D721Med (cell line): ENCODE measurements around the gene BPIFB6.

ENCODE experiments used
- DNase-seq: peaks from one replicate; pipeline ENCODE4 v3.0.0; 2011; ENCODE audit warnings: low spot score; ENCODE audit not compliant: insufficient read length
- FAIRE-seq: peaks from 2 replicates; lab custom pipeline; 2011; peaks lifted over from hg19 to GRCh38; lab: Jason Lieb, UNC
- TF ChIP-seq, protein P1 (sequence below): IDR thresholded peaks from 2 replicates; pipeline ENCODE4 v1.5.1; 2012; ENCODE audit warnings: mild to moderate bottlenecking, control low read depth; ENCODE audit not compliant: insufficient read depth; ENCODE audit errors: missing control alignments

BPIFB6 gene

DNA sequence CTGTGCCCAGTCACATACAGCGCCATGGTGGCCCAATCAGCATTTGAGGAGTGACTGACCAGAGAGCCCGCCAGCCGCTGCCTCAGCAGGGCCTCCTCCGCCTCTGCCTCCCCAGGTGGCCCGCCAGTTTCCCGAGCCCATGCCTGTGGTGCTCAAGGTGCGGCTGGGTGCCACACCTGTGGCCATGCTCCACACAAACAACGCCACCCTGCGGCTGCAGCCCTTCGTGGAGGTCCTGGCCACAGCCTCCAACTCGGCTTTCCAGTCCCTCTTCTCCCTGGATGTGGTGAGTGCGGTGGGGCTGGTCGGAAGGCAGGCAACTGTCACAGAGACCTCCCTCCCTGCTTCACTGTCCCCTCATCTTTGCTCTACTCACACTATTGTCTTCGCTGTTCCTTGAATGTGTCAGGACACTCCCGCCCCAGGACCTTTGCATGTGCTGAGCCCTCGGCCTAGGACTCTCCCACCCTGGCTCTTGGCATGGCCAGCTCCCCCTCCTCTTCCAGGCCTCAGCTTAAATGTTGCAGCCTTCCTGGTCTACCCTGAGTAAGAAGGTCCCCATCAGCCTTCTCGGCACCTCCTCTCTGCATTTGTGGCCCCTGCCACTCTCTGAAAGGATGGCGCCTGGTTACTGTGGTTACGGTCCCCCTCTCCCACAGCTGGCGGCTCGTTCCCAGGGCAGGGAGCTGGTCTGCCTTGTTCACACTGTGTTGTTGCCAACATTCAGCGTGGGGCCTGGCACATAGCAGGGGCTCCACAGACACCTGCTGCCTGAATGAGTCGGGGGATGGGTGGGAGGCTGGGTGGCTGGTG is 11.8 kb upstream of the BPIFB6 start:
- DNase-seq (no peak), FAIRE-seq (no peak)
- TF ChIP-seq, protein P1, sequence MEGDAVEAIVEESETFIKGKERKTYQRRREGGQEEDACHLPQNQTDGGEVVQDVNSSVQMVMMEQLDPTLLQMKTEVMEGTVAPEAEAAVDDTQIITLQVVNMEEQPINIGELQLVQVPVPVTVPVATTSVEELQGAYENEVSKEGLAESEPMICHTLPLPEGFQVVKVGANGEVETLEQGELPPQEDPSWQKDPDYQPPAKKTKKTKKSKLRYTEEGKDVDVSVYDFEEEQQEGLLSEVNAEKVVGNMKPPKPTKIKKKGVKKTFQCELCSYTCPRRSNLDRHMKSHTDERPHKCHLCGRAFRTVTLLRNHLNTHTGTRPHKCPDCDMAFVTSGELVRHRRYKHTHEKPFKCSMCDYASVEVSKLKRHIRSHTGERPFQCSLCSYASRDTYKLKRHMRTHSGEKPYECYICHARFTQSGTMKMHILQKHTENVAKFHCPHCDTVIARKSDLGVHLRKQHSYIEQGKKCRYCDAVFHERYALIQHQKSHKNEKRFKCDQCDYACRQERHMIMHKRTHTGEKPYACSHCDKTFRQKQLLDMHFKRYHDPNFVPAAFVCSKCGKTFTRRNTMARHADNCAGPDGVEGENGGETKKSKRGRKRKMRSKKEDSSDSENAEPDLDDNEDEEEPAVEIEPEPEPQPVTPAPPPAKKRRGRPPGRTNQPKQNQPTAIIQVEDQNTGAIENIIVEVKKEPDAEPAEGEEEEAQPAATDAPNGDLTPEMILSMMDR, result no peak

DNA sequence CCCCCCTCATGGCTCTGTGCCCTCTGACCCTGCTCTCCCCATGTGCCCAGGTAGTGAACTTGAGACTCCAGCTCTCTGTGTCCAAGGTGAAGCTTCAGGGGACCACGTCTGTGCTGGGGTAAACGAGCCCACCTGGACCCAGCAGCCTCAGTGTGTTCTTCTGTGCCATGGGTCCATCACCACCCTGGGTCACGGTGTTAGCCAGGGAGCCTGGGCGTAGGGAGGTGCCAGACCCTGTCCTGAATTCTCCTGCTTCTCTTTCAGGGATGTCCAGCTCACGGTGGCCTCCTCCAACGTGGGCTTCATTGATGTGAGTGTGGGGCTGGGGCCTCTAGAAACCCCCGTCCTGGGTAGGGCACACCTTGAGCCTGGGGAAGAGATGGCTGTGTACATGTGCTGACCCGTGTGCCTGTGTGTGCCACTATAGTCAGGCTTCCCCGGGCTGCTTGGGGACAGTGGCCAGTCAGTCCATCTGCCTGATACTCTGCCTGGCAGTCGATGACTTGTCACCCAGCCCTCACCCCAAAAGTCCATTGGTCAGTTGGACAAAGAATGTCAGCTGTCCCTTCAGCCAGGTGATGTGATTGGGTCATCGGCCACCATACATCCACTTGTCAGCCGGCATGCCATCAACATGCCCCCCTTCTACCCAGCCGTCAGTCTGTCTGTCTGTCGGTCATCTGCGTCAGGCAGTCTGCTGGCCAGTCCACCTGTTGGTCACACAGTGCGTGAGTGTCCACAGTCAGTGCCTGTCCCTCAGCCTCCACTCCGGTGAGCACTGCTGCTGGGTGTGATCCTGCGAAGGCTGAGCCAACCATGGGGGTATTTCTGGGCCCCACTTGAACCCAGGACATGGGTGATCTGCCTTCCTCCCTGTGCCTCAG is 10.9 kb upstream of the BPIFB6 start:
- DNase-seq (no peak), FAIRE-seq (no peak)
- TF ChIP-seq, protein P1, result no peak

DNA sequence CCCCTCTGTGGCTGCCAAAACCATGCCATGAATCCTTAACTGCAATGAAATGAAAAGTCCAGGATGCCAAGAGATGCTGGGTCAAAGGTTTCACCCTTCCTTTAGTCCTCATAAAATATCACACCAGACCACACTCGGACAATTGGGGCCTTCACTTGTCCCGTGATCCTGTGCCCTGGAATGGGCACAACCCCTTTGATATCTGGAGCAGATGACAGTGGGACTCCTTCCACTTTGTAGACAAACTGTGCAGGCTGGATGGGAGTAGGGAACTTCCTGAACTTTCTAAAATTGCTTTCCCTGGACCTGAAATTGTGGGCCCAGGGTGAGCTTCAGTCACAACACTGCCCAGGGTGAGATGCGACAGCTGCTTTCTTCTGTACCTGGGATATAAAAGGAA is 9.6 kb upstream of the BPIFB6 start:
- TF ChIP-seq, protein P1, result no peak
- no peak for FAIRE-seq

DNA sequence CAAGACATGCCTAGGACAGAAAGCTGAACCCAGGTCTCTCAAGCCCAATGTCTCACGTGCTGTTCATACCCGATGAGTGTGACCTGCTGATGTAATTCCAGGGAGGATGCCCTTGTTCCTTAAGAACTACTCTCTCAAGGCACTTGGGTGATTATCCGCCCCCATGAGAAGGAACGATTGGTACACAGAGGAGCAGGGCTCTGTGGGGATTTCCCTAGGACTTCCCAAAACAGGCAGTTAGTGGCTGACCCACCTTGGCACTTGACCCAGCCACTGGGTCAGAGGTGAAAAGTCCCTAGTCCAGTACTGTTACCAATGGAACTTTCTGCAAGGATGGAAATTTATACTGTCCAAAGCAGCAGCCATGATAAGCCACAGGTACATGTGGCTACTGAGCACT is 9.2 kb upstream of the BPIFB6 start:
- TF ChIP-seq, protein P1, result no peak
- DNase-seq, result no peak
- no peak for FAIRE-seq

More for the DNA sequence above, 9.6 kb upstream of the BPIFB6 start:
- DNase-seq, result no peak

DNA sequence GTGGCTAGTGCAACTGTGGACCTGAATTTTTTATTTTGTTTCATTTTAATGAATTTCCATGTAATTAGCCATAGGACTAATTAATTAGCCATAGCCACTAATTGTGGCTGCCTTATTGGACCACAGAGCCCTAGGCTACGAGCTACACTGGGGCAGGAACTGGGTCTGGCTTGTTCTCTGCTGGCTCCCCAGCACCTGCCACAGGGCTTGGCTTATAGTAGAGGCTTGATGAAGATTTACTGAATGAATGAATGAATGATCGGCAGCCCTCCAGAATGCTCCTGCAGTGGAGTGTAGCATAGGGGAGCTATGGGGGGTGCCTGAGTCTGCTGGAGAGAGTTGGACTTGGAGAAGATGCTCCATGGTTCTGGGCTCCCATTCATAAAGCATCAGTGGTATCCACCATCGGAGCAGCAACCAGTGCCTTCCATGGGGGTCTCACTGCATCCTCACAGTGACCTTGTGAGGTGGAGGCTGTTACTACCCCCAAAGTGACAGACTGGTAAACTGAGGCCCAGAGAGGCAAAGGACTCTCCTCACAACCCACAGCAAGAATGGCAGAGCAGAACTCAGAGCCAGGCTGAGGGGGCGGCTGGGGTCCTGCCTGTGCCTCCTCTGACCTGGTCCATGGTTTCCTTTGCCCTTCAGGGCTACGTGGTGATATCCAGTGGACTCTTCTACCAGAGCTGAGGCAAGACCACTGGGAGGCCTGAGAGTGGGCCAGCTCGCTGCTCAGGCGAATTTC is 8.6 kb upstream of the BPIFB6 start:
- DNase-seq, result no peak
- TF ChIP-seq, protein P1, result no peak
- FAIRE-seq, result no peak

DNA sequence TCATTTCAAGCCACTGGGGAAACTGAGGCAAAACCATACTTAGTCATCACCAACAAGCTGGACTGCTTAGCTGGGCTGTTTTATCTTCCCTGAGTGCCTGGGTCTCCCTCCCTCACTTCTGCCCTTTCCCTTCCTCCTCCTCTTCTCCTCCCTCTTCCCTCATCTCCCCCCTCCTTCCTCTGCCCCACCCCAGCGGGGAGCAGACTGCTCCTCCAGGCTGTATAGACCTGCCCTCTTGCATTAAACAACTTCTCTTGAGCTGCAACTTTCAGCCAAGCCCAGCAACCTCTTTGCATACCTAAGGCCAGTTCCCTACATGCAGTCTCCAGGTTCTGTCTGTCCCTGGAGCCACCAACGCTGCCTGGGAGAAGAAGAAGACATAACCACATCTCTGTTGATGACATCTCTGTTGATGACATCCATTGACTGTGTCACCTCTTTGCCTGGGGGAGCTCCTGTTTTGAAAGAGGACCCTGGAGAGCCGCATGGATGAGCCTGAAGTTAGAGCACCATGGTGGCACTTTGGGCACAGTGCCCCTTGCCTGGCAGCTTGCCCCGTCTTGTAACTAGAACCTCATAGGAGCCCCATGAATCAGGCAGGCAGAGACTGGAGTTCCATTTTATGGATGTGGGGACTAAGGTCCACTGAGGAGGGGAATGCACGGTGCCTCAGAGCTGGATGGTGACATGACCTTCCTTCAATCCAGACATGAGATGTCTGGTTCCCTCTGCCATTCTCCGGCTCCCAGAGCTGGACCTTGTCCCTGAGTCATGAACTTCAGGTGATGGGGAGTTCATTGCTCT is 7.8 kb upstream of the BPIFB6 start:
- FAIRE-seq, result no peak
- TF ChIP-seq, protein P1, result no peak
- DNase-seq, result no peak
